GM19193 (cell line): Measurements from ENCODE around the gene FTSJ3.

Experiments used
- POLR2A ChIP-seq: IDR thresholded peaks from 4 replicates; pipeline ENCODE4 v1.6.1; 2011; ENCODE audit not compliant: insufficient read depth, insufficient read length; ENCODE audit errors: extremely low read depth

Gene FTSJ3

DNA sequence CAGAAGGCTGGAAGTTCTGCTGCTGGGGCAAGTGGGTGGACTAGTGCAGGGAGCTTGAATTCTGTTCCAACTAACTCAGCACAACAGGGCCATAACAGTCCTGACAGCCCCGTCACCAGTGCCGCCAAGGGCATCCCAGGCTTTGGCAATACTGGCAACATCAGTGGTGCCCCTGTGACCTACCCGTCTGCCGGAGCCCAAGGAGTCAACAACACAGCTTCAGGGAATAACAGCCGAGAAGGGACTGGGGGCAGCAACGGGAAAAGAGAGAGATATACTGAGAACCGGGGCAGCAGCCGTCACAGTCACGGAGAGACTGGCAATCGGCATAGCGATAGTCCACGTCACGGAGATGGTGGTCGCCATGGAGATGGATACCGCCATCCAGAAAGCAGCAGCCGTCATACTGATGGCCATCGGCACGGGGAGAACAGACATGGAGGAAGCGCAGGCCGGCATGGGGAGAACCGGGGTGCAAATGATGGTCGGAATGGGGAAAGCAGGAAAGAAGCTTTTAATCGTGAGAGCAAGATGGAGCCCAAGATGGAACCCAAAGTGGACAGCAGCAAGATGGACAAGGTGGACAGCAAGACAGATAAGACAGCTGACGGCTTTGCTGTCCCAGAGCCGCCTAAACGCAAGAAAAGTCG is 9.6 kb downstream of the FTSJ3 start:
- TF ChIP-seq POLR2A: peak; percentile 34

DNA sequence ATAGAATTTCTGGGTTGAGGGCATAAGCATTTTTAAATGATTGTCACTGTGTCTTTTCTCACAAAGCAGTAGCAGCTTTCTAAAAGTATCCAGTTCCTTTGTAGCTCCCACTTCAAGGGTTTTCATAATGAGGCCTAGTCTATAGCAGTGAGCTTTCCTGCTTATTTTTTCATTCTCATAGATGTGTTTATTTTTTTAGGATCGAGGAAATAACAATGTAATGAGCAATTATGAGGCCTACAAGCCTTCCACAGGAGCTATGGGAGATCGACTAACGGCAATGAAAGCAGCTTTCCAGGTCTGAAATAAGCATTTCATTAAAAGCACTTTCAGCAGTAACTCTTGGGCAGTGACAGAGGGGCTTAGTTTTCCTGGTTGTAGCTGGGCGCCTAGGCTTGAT is 10.8 kb downstream of the FTSJ3 start:
- TF ChIP-seq POLR2A: no peak

DNA sequence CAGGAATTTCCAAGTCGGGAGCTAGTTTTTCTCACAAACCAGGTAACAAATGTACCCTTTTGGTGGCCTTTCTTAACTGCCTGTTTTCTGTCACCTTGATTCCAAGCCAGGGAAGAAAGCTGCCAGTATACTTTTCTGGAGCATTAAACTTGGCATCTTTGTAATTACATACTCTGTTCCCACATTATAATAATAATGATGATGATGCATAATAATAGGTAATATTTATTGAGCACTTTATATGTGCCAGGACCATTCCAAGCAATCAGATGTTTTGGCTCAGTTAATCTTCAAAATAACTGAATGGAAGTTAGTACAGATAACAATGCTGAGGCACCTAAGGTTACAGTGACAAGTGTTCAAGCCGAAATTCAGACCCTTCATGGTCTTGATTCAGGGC is 11.3 kb downstream of the FTSJ3 start:
- no peak for TF ChIP-seq POLR2A

DNA sequence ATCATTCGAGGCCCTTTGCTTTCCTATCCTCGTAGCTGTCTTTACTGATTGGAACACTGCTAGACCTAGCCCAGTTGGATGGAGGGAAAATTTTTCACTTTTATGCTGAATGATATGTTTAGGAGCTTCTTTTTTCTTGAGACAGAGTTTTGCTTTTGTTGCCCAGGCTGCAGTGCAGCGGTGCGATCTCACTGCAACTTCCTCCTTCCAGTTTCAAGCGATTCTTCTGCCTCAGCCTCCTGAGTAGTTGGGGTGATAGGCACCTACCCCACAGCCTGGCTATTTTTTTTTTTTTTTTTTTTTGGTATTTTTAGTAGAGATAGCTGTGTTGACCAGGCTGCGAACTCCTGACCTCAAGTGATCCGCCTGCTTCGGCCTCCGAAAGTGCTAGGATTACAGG is 17.5 kb downstream of the FTSJ3 start:
- TF ChIP-seq POLR2A: no peak

DNA sequence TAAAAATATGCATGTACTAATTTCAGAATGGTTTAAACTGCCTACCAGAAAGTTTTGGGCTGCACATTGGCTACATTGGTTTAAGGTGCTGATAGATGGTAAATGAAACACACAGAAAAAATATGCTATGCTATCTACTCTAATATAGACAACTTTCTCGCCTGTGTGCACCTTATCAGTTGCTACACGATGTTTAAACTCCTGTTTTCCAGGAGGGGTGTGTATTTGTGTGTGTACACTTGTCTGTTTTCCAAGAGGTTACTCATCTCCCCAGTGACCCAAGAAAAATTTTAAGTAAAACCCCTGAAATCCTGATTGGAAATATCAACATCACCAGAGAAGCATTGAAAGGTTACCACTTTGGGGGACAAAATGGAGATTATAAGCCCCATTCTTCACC is 21.9 kb downstream of the FTSJ3 start:
- no peak for TF ChIP-seq POLR2A

DNA sequence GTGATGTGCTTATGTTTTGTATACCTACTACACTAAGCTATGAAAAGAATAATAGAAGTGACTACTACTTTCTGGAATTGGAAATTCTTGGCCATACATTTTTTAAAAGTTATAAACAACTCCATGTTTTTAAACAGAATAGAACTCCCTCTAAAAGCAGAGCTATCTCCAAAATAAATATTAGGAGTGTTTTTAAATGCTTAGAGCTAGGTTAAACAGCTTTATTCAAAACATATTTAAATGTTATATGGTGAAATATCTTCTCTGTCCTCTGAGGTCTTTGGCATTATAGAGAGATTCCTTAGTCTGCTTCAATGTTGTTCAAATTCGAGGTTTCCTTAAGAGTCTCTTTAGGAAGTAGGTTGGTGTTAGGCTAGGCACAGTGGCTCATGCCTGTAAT is 23.1 kb downstream of the FTSJ3 start:
- TF ChIP-seq POLR2A: no peak

DNA sequence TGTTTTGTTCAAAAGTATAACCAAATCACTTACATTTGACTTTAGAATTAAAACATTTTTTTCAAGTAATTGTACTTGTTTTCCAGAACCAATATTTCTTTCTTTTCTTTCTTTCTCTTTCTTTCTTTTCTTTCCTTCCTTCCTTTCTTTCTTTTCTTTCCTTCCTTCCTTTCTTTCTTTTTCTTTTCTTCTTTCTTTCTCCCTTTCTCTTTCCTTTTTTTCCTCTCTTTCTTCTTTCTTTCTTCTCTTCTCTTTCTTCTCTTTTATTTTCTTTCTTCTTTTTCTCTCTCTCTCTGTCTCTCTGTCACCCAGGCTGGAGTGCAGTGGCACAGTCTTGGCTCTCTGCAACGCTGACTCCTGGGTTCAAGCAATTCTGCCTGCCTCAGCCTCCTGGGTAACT is 26.7 kb downstream of the FTSJ3 start:
- no peak for TF ChIP-seq POLR2A

DNA sequence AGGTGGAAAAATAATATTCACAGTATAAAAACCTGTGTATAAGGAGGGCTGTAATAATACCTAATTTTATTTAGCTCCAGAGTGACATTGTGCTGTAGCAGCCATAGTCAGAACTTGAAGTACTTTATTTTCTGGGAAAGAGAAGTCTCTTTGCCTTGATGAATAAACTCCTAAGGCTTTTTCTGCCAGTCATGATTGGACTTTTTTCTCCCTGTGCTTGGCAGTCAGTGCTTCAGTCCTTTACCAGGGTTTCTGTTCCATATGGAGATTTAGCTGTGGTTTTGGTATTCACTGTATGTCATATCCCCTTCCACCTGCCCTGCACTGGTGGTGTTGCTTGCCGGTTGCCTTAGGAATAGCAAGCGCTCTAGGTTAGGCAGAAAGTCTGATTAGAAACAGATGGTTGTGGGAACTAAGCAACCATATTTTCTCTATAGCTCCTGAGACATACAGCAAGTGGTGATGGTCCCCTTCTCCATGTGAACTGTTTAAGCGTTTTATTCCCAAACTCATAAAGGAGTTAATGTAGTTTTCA is 28.8 kb downstream of the FTSJ3 start:
- no peak for TF ChIP-seq POLR2A

DNA sequence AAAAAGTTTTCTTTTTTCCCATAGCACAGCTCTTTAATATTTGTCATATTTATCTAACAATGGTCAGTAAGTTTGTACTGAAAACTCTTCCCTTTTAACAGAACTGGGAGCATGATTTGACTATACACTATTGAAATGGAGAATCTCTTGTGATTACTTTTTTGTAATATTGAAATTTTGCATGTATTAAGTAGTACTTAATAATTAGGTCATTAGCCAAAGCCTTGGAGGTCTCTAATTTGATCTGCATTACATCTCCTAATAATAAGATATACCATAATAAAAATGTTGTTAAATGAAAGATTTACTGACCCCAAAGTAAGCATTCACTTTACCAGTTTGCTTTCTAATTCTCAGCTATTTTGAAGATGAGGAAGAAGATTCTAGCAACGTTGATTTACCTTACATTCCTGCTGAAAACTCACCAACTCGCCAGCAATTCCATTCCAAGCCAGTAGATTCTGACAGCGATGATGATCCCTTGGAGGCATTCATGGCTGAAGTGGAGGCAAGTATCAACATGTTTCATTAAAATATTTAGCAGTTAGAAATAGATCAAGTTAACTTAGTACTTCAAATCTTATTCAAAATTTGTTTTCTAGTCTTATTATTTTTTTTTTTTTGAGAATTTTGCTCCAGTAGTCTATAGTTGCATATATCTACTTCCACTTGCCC is 35.3 kb downstream of the FTSJ3 start:
- no peak for TF ChIP-seq POLR2A

DNA sequence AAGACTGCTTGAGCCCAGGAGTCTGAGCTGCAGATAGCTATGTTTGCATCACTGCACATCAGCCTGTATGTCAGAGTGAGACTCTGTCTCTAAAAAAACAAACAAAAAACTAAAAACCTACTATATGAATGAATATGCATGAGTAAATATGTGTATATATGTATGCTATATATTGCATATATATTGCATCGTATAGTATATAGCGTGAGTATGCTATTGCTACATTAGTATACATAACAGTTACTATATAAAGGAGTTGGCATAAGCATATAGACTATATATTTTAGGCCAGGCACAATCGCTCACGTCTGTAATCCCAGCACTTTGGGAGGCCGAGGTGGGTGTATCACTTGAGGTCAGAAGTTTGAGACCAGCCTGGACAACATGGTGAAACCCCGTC is 37.4 kb downstream of the FTSJ3 start:
- no peak for TF ChIP-seq POLR2A

DNA sequence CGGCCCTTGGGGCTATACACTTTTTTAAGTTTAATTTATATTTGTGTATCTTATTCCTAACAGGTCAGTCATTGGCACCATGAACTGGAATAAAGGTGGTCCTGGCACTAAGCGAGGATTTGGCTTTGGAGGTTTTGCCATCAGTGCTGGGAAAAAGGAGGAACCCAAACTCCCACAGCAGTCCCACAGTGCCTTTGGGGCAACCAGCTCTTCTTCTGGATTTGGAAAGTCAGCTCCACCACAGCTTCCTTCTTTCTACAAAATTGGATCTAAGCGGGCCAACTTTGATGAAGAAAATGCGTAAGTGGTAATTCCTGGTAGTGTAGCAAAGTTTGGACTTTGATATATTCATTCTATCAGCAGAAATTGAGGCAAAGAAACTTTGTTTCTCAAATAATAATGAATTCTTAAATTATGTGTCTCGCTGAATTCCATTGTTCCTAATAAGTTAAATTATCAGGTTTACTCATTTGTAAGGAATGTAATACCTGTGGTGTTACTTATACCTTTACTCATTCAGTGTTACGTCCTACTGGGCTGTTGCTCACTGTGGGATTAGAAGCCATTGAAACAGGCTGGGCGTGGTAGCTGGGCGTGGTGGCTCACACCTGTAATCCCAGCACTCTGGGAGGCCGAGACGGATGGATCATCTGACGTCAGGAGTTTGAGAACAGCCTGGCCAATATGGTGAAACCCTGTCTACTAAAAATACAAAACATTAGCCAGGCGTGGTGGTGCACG is 40.3 kb downstream of the FTSJ3 start:
- no peak for TF ChIP-seq POLR2A

DNA sequence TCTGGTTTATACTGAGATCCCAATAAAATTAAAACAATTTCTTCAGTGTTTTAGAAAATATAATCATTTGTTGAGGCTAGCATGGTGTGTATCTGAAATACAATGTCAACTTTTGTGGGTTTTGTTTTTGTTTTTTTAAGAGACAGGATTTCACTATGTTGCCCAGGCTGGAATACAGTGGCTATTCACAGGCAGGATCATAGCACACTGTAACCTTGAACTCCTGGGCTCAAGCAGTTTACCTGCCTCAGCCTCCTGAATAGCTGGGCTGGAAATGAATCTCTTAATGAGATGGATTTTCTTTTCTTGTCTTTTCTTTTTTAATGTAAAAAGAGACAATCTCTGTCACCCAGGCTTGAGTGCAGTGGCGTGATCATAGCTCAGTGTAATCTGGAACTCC is 41.3 kb downstream of the FTSJ3 start:
- no peak for TF ChIP-seq POLR2A

DNA sequence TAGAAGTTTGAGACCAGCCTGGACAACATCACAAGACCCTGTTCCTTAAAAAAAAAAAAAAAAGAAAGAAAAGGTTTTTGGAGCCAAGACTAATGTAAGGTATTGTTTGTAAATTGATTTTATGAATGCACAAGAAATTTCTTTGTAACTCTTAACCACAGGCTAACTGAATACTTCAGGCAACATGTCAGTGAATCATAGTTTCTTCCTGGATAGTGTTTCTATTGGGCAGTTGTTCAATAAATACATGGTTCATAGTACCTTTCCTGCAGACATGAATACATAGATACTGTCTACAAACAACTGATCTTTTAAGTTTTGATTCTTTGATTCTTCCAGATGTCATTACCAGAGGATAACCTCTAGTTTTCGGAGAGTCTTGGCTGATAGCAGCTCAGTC is 41.9 kb downstream of the FTSJ3 start:
- TF ChIP-seq POLR2A: no peak

DNA sequence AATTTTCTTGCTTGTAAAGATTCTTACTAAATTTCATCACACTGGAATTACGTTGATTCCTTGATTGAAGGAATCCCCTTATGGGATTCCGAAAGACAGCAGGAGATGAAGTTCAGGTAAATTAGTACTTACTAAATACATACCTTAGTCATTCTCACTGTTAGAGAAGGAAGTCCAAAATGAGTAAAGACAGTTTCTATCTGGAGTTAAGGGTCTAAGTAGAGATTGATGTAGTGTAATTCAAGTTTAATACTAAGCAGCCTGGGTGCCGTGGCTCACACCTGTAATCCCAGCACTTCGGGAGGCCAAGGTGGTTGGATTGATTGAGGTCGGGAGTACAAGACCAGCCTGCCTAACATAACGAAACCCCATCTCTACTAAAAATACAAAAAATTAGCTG is 43.9 kb downstream of the FTSJ3 start:
- no peak for TF ChIP-seq POLR2A

DNA sequence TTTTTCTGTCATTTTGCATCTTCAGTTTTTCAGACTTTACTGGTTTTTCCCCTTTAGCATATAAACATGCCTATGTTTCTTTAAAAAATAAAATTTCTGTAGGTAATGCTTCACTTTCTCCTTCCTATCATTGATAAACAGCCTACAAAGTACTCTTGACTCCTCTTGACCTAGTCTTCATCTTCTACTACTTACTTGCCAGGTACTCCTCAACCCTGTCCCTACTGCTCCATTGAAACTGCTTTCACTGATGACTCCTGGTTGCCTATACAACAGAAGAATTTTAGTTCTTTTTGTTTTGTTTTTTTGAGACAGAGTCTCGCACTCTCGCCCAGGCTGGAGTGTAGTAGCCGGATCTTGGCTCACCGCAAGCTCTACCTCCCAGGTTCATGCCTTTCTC is 46.5 kb downstream of the FTSJ3 start:
- TF ChIP-seq POLR2A: no peak

DNA sequence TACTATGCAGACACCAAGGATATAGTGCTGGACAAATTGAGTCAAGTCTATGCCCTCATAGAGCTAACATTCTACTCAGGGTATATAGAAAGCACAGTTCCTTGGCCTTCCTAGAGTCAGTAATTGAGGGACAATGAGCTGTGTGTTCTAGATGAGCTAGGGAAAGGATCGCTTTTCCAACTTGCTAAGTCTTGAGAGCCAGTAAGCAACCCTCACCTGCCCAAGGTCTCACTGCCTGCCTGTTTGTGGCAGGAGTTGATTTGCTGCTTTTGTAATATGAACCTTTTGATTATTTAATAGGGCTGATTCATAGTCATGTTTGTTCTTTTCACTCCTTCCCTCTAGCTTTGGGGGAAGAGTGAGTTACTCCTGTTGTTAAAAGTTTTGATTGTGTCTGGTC is 47.0 kb downstream of the FTSJ3 start:
- TF ChIP-seq POLR2A: no peak

DNA sequence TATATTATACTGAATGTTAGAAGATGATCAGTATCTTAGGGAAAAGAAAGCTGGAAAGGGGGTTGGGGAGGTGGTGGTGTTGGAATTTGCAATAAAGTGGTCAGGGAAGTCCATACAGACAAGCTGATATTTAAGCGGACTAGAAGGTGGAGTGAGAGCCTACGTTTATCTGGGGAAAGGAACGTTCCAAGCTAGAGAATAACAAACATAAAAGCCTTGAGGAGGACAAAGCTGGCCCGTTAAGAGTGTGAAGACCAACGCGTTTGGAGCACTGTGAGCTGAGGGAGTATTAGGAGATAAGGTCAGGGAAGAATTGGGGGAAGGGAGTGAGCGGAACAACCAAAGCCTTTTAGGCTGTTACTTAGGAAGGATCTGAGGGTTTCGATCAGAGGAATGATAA is 52.0 kb downstream of the FTSJ3 start:
- TF ChIP-seq POLR2A: no peak

DNA sequence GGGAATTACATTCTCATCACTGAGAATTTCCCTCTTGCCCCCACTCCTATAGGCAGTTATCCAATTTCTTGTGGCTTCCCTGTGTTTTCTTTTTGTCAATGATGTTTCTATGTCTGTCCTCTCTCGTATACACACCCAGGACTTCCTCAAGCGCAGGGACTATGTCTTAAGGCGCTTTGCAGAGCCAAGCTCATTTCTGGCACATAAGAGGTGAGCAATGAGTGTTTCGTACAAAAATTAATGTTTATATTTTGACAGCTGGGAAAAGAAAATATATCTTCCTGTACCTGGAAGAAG is 52.5 kb downstream of the FTSJ3 start:
- no peak for TF ChIP-seq POLR2A
